ENCODE results near the gene KTN1.

KTN1 gene

DNA sequence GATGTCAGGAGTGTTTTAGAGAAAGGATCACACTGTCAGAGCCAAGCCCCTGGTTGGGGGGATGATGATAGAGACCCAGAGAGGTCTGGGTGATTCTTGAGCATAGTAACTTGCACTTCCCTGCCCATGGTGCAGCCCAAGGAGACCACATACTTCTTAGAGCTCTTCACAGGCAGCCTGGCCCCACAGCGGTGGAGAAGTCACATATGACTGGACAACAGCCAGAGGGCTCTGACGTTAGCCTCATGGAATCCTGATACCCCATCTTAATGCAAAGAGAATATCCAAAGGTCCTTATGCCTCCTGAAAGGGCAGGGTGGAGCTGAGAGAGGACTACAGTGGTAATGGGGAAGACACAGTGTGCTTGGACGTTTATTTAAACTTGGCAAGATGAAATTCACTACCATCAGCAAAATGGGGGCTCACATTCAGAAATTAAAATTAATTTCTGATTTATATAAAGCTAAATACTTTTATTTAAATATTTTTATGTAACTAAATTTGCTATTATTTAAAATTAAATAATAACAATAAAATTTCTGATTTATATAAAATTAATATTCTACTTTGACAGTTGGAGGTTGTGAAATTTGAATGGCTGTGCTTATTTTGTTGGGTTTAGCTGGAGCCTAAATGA is 131.3 kb downstream of the KTN1 start:
- H3K36me3 ChIP-seq (ENCODE audit: insufficient read depth, low read length), result no peaks in the 10 kb centered on the region
- no peaks in the 10 kb centered on the region for H3K9me2 ChIP-seq (ENCODE audit: low read depth, low read length)
- H2AFZ ChIP-seq (ENCODE audit: low read length), result no peak overlapping the region
- H3F3A ChIP-seq (ENCODE audit: insufficient read depth, low read length), result no peaks in the 10 kb centered on the region
- H3K27me3 ChIP-seq (ENCODE audit: insufficient read depth, low read length), result no peaks in the 10 kb centered on the region
- H3K4me3 ChIP-seq (ENCODE audit: low read depth, low read length, poor library complexity, severe bottlenecking), result no peak overlapping the region
- no peaks in the 10 kb centered on the region for H3K9me3 ChIP-seq (ENCODE audit: low read length)
- H3K27ac ChIP-seq (ENCODE audit: low read depth, low read length, poor library complexity, severe bottlenecking), result no peak overlapping the region
- no peak for TF ChIP-seq EZH2 (IDR thresholded peaks at IDR 0.05; ENCODE audit: borderline replicate concordance, low read length)
- TF ChIP-seq, protein P1, sequence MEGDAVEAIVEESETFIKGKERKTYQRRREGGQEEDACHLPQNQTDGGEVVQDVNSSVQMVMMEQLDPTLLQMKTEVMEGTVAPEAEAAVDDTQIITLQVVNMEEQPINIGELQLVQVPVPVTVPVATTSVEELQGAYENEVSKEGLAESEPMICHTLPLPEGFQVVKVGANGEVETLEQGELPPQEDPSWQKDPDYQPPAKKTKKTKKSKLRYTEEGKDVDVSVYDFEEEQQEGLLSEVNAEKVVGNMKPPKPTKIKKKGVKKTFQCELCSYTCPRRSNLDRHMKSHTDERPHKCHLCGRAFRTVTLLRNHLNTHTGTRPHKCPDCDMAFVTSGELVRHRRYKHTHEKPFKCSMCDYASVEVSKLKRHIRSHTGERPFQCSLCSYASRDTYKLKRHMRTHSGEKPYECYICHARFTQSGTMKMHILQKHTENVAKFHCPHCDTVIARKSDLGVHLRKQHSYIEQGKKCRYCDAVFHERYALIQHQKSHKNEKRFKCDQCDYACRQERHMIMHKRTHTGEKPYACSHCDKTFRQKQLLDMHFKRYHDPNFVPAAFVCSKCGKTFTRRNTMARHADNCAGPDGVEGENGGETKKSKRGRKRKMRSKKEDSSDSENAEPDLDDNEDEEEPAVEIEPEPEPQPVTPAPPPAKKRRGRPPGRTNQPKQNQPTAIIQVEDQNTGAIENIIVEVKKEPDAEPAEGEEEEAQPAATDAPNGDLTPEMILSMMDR (IDR thresholded peaks at IDR 0.05; ENCODE audit: low read length), result no peak
- no peaks in the 10 kb centered on the region for H3K79me2 ChIP-seq (ENCODE audit: insufficient read depth, low read length)
- no peaks in the 10 kb centered on the region for H4K20me1 ChIP-seq (ENCODE audit: insufficient read depth, low read length)
- H3K9ac ChIP-seq (ENCODE audit: low read length), result no peak overlapping the region
- H3K4me2 ChIP-seq (ENCODE audit: low read length), result no peak overlapping the region
- H3K4me1 ChIP-seq (ENCODE audit: insufficient read depth, low read length, severe bottlenecking), result no peaks in the 10 kb centered on the region

DNA sequence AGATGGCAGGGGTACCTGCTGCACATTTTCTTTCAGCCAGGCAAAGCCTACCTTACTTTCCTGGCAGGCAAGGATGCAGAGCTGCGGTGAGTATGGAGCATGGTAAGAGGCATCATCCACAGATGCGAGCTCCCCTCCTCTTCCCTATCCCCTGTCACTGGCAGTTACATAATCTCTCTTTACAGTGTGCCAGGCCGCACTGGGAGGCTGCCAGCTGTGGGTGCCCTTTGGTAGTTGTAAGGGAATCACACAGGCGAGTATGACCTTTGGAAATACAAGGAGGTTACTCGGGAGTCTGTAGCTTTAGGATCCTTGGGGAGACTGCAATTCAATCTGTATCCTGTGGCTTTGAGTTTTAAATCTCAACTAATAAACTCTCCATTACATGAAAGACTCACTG is 132.5 kb downstream of the KTN1 start:
- TF ChIP-seq EZH2 (IDR thresholded peaks at IDR 0.05; ENCODE audit: borderline replicate concordance, low read length), result no peak
- Histone ChIP-seq H3K36me3 (ENCODE audit: insufficient read depth, low read length) (no peaks in the 10 kb centered on the region), H2AFZ (ENCODE audit: low read length) (no peak overlapping the region), H3K79me2 (ENCODE audit: insufficient read depth, low read length) (no peaks in the 10 kb centered on the region), H3K27me3 (ENCODE audit: insufficient read depth, low read length) (no peaks in the 10 kb centered on the region), H3K27ac (ENCODE audit: low read depth, low read length, poor library complexity, severe bottlenecking) (no peak overlapping the region), H3K4me3 (ENCODE audit: low read depth, low read length, poor library complexity, severe bottlenecking) (no peak overlapping the region), H3K9me3 (ENCODE audit: low read length) (no peaks in the 10 kb centered on the region), H3K9ac (ENCODE audit: low read length) (no peak overlapping the region), H3F3A (ENCODE audit: insufficient read depth, low read length) (no peaks in the 10 kb centered on the region), H3K9me2 (ENCODE audit: low read depth, low read length) (no peaks in the 10 kb centered on the region), H3K4me1 (ENCODE audit: insufficient read depth, low read length, severe bottlenecking) (no peaks in the 10 kb centered on the region), H3K4me2 (ENCODE audit: low read length) (no peak overlapping the region), H4K20me1 (ENCODE audit: insufficient read depth, low read length) (no peaks in the 10 kb centered on the region)

DNA sequence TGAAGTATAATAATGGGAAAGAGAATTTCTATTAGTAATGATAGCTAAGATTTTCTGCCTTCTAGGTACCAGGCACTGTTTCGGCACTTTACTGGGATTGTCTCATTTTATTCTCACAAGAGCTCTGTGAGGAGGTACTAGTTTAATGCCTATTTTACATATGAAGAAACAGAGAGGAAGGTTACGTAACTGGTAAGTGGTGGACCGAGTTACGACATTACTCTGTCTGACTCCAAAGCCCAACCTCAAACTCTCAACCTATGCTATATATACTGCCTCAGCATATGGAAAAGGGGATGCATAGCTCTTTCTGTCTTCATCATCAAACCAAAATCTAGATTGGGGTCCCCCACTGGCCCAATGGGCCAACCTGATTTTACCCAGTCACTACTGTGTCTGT is 133.5 kb downstream of the KTN1 start:
- no peaks in the 10 kb centered on the region for H3F3A ChIP-seq (ENCODE audit: insufficient read depth, low read length)
- no peak overlapping the region for H2AFZ ChIP-seq (ENCODE audit: low read length)
- H3K4me2 ChIP-seq (ENCODE audit: low read length), result no peak overlapping the region
- H3K9me2 ChIP-seq (ENCODE audit: low read depth, low read length), result no peaks in the 10 kb centered on the region
- H3K27me3 ChIP-seq (ENCODE audit: insufficient read depth, low read length), result no peaks in the 10 kb centered on the region
- H3K36me3 ChIP-seq (ENCODE audit: insufficient read depth, low read length), result no peaks in the 10 kb centered on the region
- H3K9ac ChIP-seq (ENCODE audit: low read length), result no peak overlapping the region
- H4K20me1 ChIP-seq (ENCODE audit: insufficient read depth, low read length), result no peaks in the 10 kb centered on the region
- H3K4me1 ChIP-seq (ENCODE audit: insufficient read depth, low read length, severe bottlenecking), result no peaks in the 10 kb centered on the region
- no peaks in the 10 kb centered on the region for H3K79me2 ChIP-seq (ENCODE audit: insufficient read depth, low read length)
- H3K9me3 ChIP-seq (ENCODE audit: low read length), result no peaks in the 10 kb centered on the region
- TF ChIP-seq, protein P1 (IDR thresholded peaks at IDR 0.05; ENCODE audit: low read length), result no peak
- no peak for TF ChIP-seq EZH2 (IDR thresholded peaks at IDR 0.05; ENCODE audit: borderline replicate concordance, low read length)
- H3K27ac ChIP-seq (ENCODE audit: low read depth, low read length, poor library complexity, severe bottlenecking), result no peak overlapping the region
- H3K4me3 ChIP-seq (ENCODE audit: low read depth, low read length, poor library complexity, severe bottlenecking), result no peak overlapping the region

DNA sequence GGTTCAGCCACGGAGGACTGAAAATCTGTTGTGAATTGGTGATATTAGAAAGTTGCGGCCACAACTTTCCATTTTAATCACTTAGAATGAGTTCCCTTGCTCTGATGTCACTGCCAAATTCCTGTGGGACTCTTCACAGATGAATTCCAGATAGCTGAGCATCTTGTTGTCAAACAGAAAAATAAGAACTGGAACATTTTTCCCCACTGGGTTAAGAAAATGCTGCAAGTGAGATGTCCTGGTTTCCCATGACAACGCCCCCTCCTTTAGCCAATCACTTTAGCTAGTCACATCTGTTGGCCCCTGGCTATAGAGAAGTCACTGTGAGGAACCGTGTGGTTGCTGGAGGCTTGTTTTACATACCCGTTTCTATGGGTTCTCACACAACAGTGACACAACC is 135.9 kb downstream of the KTN1 start:
- H3F3A ChIP-seq (ENCODE audit: insufficient read depth, low read length), result no peaks in the 10 kb centered on the region
- no peak for TF ChIP-seq EZH2 (IDR thresholded peaks at IDR 0.05; ENCODE audit: borderline replicate concordance, low read length)
- TF ChIP-seq, protein P1 (IDR thresholded peaks at IDR 0.05; ENCODE audit: low read length), result no peak
- H4K20me1 ChIP-seq (ENCODE audit: insufficient read depth, low read length), result no peaks in the 10 kb centered on the region
- H3K4me3 ChIP-seq (ENCODE audit: low read depth, low read length, poor library complexity, severe bottlenecking), result no peak overlapping the region
- no peaks in the 10 kb centered on the region for H3K36me3 ChIP-seq (ENCODE audit: insufficient read depth, low read length)
- H3K79me2 ChIP-seq (ENCODE audit: insufficient read depth, low read length), result no peaks in the 10 kb centered on the region
- H3K4me2 ChIP-seq (ENCODE audit: low read length), result no peak overlapping the region
- no peaks in the 10 kb centered on the region for H3K9me2 ChIP-seq (ENCODE audit: low read depth, low read length)
- no peak overlapping the region for H2AFZ ChIP-seq (ENCODE audit: low read length)
- no peaks in the 10 kb centered on the region for H3K4me1 ChIP-seq (ENCODE audit: insufficient read depth, low read length, severe bottlenecking)
- H3K9me3 ChIP-seq (ENCODE audit: low read length), result no peaks in the 10 kb centered on the region
- H3K27ac ChIP-seq (ENCODE audit: low read depth, low read length, poor library complexity, severe bottlenecking), result no peak overlapping the region
- H3K9ac ChIP-seq (ENCODE audit: low read length), result no peak overlapping the region
- no peaks in the 10 kb centered on the region for H3K27me3 ChIP-seq (ENCODE audit: insufficient read depth, low read length)

Measured in OCI-LY1 (cell line).